K562 (cell line): Measurements from ENCODE around the gene BNIPL. TPM values are rescaled to one million over a fixed set of nuclear protein-coding genes. Genes with fewer than 3 reads are reported as not detected.
A peak's percentile ranks its signal among the peaks of the same experiment; 100 is the strongest.

Experiments used
- ADNP ChIP-seq: fragments of 200-800 bp; sonication (Bioruptor generic); IDR thresholded peaks from 2 replicates; pipeline ENCODE4 v1.6.1; 2016; ENCODE audit warnings: missing genetic modification characterization, missing compliant biosample characterization
- ARID2 ChIP-seq: fragments of 450-650 bp; IDR thresholded peaks from 2 replicates; pipeline ENCODE4 v1.6.1; 2017; ENCODE audit warnings: antibody characterized with exemption, mild to moderate bottlenecking
- BCOR ChIP-seq: fragments of 450-650 bp; IDR thresholded peaks from 2 replicates; pipeline ENCODE4 v1.6.1; 2016
- CEBPG ChIP-seq, 3 experiments: fragments of 200-800 bp in 1 of 3; sonication (Bioruptor generic) in 1 of 3; sonication (generic) in 1 of 3; formaldehyde crosslinking in 1 of 3; IDR thresholded peaks in 2 of 3; conservative IDR thresholded peaks in 1 of 3; 2 replicates each; pipeline versions ENCODE4 v1.6.1 to v1.8.0; 2016 to 2022; ENCODE audit warnings: missing compliant biosample characterization in 2 of 3, missing genetic modification characterization in 2 of 3, mild to moderate bottlenecking in 1 of 3, missing genetic modification reagents in 1 of 3
- FOXJ3 ChIP-seq: sonication (generic); formaldehyde crosslinking; IDR thresholded peaks from 2 replicates; pipeline ENCODE4 v1.4.0; 2020; ENCODE audit warnings: mild to moderate bottlenecking, missing genetic modification reagents
- LEF1 ChIP-seq: fragments of 450-650 bp; IDR thresholded peaks from 2 replicates; pipeline ENCODE4 v1.6.1; 2016; ENCODE audit warnings: mild to moderate bottlenecking
- NCOA4 ChIP-seq: fragments of 450-650 bp; IDR thresholded peaks from 2 replicates; pipeline ENCODE4 v1.6.1; 2018; ENCODE audit warnings: mild to moderate bottlenecking; ENCODE audit not compliant: partially characterized antibody
- NFE2 ChIP-seq: IDR thresholded peaks from 2 replicates; pipeline ENCODE4 v1.6.1; 2014; ENCODE audit warnings: antibody characterized with exemption, low read depth
- NKRF ChIP-seq: fragments of 450-650 bp; IDR thresholded peaks from 2 replicates; pipeline ENCODE4 v1.6.1; 2016; ENCODE audit warnings: borderline replicate concordance
- RAD51 ChIP-seq: fragments of 450-650 bp; IDR thresholded peaks from 2 replicates; pipeline ENCODE4 v1.7.1; 2016; ENCODE audit warnings: low read depth, mild to moderate bottlenecking, borderline replicate concordance
- RCOR1 ChIP-seq, 2 experiments: IDR thresholded peaks; 2 replicates each; pipeline ENCODE4 v1.6.1; 2012; ENCODE audit warnings: low read depth in 2 of 2, low read length in 2 of 2, borderline replicate concordance in 1 of 2, improper control_type of control experiment in 1 of 2
- SAP30 ChIP-seq: fragments of 200-600 bp; sonication (generic); IDR thresholded peaks from 2 replicates; pipeline ENCODE4 v1.6.1; 2012; ENCODE audit warnings: borderline replicate concordance, low read depth, mild to moderate bottlenecking, moderate library complexity, low read length, control low read depth, inconsistent platforms; ENCODE audit not compliant: insufficient read depth, poor library complexity, severe bottlenecking
- VEZF1 ChIP-seq: fragments of 200-800 bp; sonication (Bioruptor generic); IDR thresholded peaks from 2 replicates; pipeline ENCODE4 v1.6.1; 2017; ENCODE audit warnings: missing genetic modification characterization, missing compliant biosample characterization
- ZBTB17 ChIP-seq: fragments of 450-650 bp; formaldehyde crosslinking; IDR thresholded peaks from 2 replicates; pipeline ENCODE4 v1.4.0; 2020; ENCODE audit warnings: mild to moderate bottlenecking
- ZNF3 ChIP-seq: fragments of 250-450 bp; sonication (Bioruptor Pico); IDR thresholded peaks from 2 replicates; pipeline ENCODE4 v1.5.0; 2021; ENCODE audit warnings: mild to moderate bottlenecking, moderate library complexity
- ZNF766 ChIP-seq: fragments of 200-800 bp; sonication (Bioruptor generic); conservative IDR thresholded peaks from 2 replicates; pipeline ENCODE4 v1.6.1; 2016; ENCODE audit warnings: missing genetic modification characterization, missing compliant biosample characterization
- polyA plus RNA-seq, 8 experiments: library from polyadenylated mRNA; depleted of rRNA in 4 of 8; stranded (reverse) in 5 of 8; unstranded in 3 of 8; fragments of >200 nt; fragmentation: Nextera tagmentation in 2 of 8; fragmentation: Illumina TruSeq in 1 of 8; extraction: Ambion mirVana in 2 of 8; extraction: Trizol in 1 of 8; gene quantifications; 2 replicates each; pipeline versions ENCODE4 v1.2.1 to v1.2.3, GENCODE V29; 2011 to 2014; ENCODE audit warnings: inconsistent platforms in 1 of 8, missing spikeins in 1 of 8
- total RNA-seq, 7 experiments: library from RNA; depleted of rRNA in 6 of 7; stranded (reverse); fragments of >200 nt in 6 of 7; fragmentation: Illumina TruSeq in 2 of 7; extraction: Trizol in 2 of 7; gene quantifications; 2 replicates each; pipeline versions ENCODE4 v1.2.1 to v1.2.3, GENCODE V29; 2011 to 2021; ENCODE audit warnings: low replicate concordance in 1 of 7
- TF ChIP-seq, protein P1 (sequence below): fragments of 250-450 bp; sonication (Bioruptor Pico); IDR thresholded peaks from 2 replicates; pipeline ENCODE4 v1.5.0; 2021; ENCODE audit warnings: mild to moderate bottlenecking, moderate library complexity
- TF ChIP-seq, protein P2 (sequence below), 2 experiments: IDR thresholded peaks; 2 replicates each; pipeline ENCODE4 v1.6.1; 2012; ENCODE audit warnings: improper control_type of control experiment in 2 of 2, low read depth in 2 of 2, low read length in 2 of 2, borderline replicate concordance in 1 of 2

Gene BNIPL
- total and polyA plus RNA-seq, 9 of the 15 experiments (the other 6 are each of a cell fraction or from before 2014, with no cell fraction given): 0.08 to 1.4 (median 0.68) TPM

- TF ChIP-seq, protein P1, sequence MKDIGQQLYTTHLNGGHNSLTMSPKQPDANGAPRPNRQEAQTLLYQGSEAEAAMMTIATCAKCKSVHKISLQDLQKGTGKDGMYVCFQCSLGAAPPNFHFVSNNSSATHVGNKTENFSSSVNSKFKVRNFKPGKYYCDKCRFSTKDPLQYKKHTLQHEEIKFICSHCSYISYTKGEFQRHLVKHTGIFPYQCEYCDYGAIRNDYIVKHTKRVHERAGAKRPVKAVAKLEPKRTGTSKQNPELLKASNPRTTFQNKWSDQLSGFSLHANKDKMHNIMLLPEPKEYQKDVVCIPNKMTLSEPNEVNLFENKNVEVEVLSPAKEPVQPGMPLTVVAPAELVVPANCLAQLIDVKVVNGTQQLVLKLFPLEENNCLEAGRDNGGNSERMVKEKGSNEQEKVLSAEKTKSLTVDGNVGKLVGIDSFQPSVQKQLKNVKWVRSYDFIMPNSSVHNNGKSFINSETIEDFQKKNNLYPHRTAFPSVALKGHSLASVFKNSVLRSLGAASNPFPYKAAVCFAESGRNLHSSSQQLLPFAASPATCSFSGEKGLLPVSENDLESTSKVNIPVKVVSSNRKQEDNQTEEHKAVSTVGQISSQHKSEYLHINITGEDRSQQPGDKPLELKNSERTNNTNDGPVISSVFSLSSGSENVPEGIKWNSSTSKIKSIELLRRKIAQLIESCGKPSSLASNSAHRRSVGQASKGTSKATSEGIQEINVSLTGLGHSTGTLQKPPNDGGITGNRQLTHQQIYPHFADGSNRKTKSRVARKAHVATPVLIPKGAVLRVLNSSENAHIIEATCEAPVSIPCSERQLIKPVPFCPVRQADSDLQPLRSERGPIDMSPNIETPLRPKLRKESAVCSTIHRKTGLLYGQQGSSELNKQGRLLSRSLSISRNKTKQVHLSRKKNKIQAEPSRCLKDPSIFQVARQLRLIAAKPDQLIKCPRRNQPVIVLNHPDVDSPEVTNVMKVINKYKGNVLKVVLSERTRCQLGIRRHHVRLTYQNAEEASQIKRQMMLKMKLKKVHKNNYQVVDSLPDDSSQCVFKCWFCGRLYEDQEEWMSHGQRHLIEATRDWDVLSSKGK (CRISPR knock-in tag): no peak
- TF ChIP-seq NCOA4: no peak
- TF ChIP-seq ZNF3 (CRISPR knock-in tag): no peak
- TF ChIP-seq SAP30: no peak
- no peak for TF ChIP-seq ARID2
- TF ChIP-seq VEZF1 (CRISPR knock-in tag): peak; percentile 4; the same call in 1 of the 2 replicates
- no peak for TF ChIP-seq NKRF
- TF ChIP-seq RAD51: no peak
- no peak for TF ChIP-seq CEBPG (CRISPR knock-in tag; IDR thresholded peaks at IDR 0.05)
- no peak for TF ChIP-seq CEBPG (tag; conservative IDR thresholded peaks at IDR 0.05 in 1 of 2, IDR thresholded peaks at IDR 0.05 in 1 of 2)
- TF ChIP-seq NFE2: peak; percentile 85
- no peak for TF ChIP-seq LEF1
- no peak for TF ChIP-seq ZBTB17 (CRISPR knock-in tag)
- no peak for TF ChIP-seq BCOR
- TF ChIP-seq, protein P2, sequence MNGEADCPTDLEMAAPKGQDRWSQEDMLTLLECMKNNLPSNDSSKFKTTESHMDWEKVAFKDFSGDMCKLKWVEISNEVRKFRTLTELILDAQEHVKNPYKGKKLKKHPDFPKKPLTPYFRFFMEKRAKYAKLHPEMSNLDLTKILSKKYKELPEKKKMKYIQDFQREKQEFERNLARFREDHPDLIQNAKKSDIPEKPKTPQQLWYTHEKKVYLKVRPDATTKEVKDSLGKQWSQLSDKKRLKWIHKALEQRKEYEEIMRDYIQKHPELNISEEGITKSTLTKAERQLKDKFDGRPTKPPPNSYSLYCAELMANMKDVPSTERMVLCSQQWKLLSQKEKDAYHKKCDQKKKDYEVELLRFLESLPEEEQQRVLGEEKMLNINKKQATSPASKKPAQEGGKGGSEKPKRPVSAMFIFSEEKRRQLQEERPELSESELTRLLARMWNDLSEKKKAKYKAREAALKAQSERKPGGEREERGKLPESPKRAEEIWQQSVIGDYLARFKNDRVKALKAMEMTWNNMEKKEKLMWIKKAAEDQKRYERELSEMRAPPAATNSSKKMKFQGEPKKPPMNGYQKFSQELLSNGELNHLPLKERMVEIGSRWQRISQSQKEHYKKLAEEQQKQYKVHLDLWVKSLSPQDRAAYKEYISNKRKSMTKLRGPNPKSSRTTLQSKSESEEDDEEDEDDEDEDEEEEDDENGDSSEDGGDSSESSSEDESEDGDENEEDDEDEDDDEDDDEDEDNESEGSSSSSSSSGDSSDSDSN (IDR thresholded peaks at IDR 0.05; ENCODE audit: borderline replicate concordance in 1 of 2, low read depth in 2 of 2, low read length in 2 of 2): peak in 1 of 2 experiments; percentile 49; a peak in 1 of 4 replicates
- peak in 1 of 2 experiments; percentile 10; a peak in 1 of 4 replicates for TF ChIP-seq RCOR1 (IDR thresholded peaks at IDR 0.05; ENCODE audit: borderline replicate concordance in 1 of 2, low read depth in 2 of 2, low read length in 2 of 2)
- TF ChIP-seq ZNF766 (CRISPR knock-in tag): no peak
- TF ChIP-seq FOXJ3 (CRISPR knock-in tag): no peak
- no peak for TF ChIP-seq ADNP
These were observed 23.7 kb downstream of the BNIPL start, which contains the start of gene MLLT11 (continued) for GRCh38 chr1:151060007-151060656.
